Lung (tissue), 12 donors: ENCODE results near the gene ARHGEF28. TPM values are rescaled to one million over a fixed set of nuclear protein-coding genes. Genes with fewer than 3 reads are reported as not detected.
A peak's percentile ranks its signal among the peaks of the same experiment; 100 is the strongest.

Source experiments
- ATAC-seq: fragments of 200-7000 bp; cut with Tn5 transposase; one replicate; pipeline ENCODE4 v1.9.1; 2020; ENCODE audit warnings: moderate number of reproducible peaks; ENCODE audit not compliant: insufficient read depth, low FRiP score
- DNase-seq, 3 donors: peaks; one replicate each; pipeline ENCODE4 v3.0.0-alpha.2; 2013 to 2017
- H3K27ac ChIP-seq, 2 donors: one replicate each; pipeline ENCODE4 v1.5.1; 2013; ENCODE audit warnings: mild to moderate bottlenecking in 2 of 2, moderate library complexity in 2 of 2, control low read depth in 1 of 2, inconsistent platforms in 1 of 2, low read depth in 1 of 2, low read length in 1 of 2
- H3K27me3 ChIP-seq, 3 donors: one replicate each; pipeline ENCODE4 v1.5.1; 2013; ENCODE audit warnings: low read length in 2 of 3; ENCODE audit not compliant: control insufficient read depth in 3 of 3, insufficient read depth in 3 of 3
- H3K36me3 ChIP-seq, 4 donors: one replicate each; pipeline ENCODE4 v1.5.1; 2013; ENCODE audit warnings: low read length in 4 of 4, mild to moderate bottlenecking in 1 of 4, moderate library complexity in 1 of 4; ENCODE audit not compliant: control insufficient read depth in 4 of 4, insufficient read depth in 4 of 4
- H3K4me1 ChIP-seq, 5 donors: one replicate each; pipeline ENCODE4 v1.5.1; 2013; ENCODE audit warnings: low read length in 5 of 5, mild to moderate bottlenecking in 2 of 5, moderate library complexity in 1 of 5; ENCODE audit not compliant: control insufficient read depth in 5 of 5, insufficient read depth in 5 of 5
- H3K4me3 ChIP-seq: one replicate; pipeline ENCODE4 v1.5.1; 2013; ENCODE audit warnings: mild to moderate bottlenecking, control low read depth, moderate library complexity
- H3K9ac ChIP-seq, 2 donors: one replicate each; pipeline ENCODE4 v1.5.1; 2013; ENCODE audit warnings: low read length in 2 of 2, control low read depth in 1 of 2; ENCODE audit not compliant: insufficient read depth in 1 of 2
- H3K9me3 ChIP-seq, 4 donors: one replicate each; pipeline ENCODE4 v1.5.1; 2013; ENCODE audit warnings: low read length in 3 of 4, mild to moderate bottlenecking in 1 of 4, moderate library complexity in 1 of 4; ENCODE audit not compliant: control insufficient read depth in 4 of 4, insufficient read depth in 3 of 4
- CTCF ChIP-seq: IDR thresholded peaks from 2 replicates; pipeline ENCODE4 v1.5.1; 2012; ENCODE audit warnings: mild to moderate bottlenecking; ENCODE audit errors: control extremely low read depth, extremely low read depth
- WGBS, 2 donors: extraction: QIAGEN DNeasy Blood & Tissue Kit; methylation state at CpG; one replicate each; pipeline ENCODE4 v1.1.7; 2013; 5-methylcytosine and 5-hydroxymethylcytosine counted together
- polyA plus RNA-seq, 2 donors: library from polyadenylated mRNA; stranded (reverse); fragments of 200-250 nt; gene quantifications; one replicate each; pipeline ENCODE4 v1.2.1, GENCODE V29; 2013
- total RNA-seq, 2 donors: library from RNA; depleted of rRNA in 1 of 2; stranded (reverse); fragments of >200 nt in 1 of 2; gene quantifications; one replicate each; pipeline ENCODE4 v1.2.1, GENCODE V29; 2014 to 2021
- donor health status: control.
- donor health status: control.
- donor health status: Bipolar disorder and iron deficiency.
- donor health status: healthy.
- donor health status: DM: yes; HTN: yes; CAD: no.

Gene ARHGEF28
- total and polyA plus RNA-seq, 4 donors: 3.0 to 13.0 (median 10.0) TPM

- Histone ChIP-seq H3K36me3 (peaks cover 0 to 1% (median 0%) of the 10 kb centered on the region in 4 donors), H3K9me3 (no peaks in the 10 kb centered on the region), H3K4me1 (no peaks in the 10 kb centered on the region), H3K9ac (no peak overlapping the region), H3K27me3 (no peaks in the 10 kb centered on the region), H3K4me3 (no peak overlapping the region), H3K27ac (no peak overlapping the region)
- ATAC-seq: no peak
- no peak for DNase-seq
- 96 to 99% methylated on average over 2 of the region's 2 CpGs for WGBS, 2 donors
- no peak for TF ChIP-seq CTCF
Measured at GRCh38 chr5:73777192-73777591, 151.2 kb downstream of the ARHGEF28 start.

- ATAC-seq (no peak), DNase-seq (peak in 1 of 3 donors; percentile 40)
- H3K9me3 ChIP-seq: no peaks in the 10 kb centered on the region
- no peak overlapping the region for H3K4me3 ChIP-seq
- peaks cover 0 to 1% (median 0%) of the 10 kb centered on the region in 4 donors for H3K36me3 ChIP-seq
- no peak overlapping the region for H3K9ac ChIP-seq
- no peak overlapping the region for H3K27ac ChIP-seq
- 77 to 84% methylated on average over 11 of the region's 11 CpGs for WGBS, 2 donors
- H3K4me1 ChIP-seq: peaks cover 0 to 4% (median 0%) of the 10 kb centered on the region in 5 donors
- no peak for TF ChIP-seq CTCF
- no peaks in the 10 kb centered on the region for H3K27me3 ChIP-seq
Measured at GRCh38 chr5:73780302-73781080, 154.5 kb downstream of the ARHGEF28 start.

GRCh38 chr5:73781107-73781768, 155.2 kb downstream of the ARHGEF28 start:
- Histone ChIP-seq H3K4me3 (no peak overlapping the region), H3K27me3 (no peaks in the 10 kb centered on the region), H3K27ac (no peak overlapping the region), H3K4me1 (peaks cover 0 to 4% (median 0%) of the 10 kb centered on the region in 5 donors), H3K9ac (no peak overlapping the region), H3K9me3 (no peaks in the 10 kb centered on the region), H3K36me3 (peaks cover 0 to 1% (median 0%) of the 10 kb centered on the region in 4 donors)
- DNase-seq (no peak), ATAC-seq (no peak)
- no peak for TF ChIP-seq CTCF
- 67 to 82% methylated on average over 6 of the region's 6 CpGs for WGBS, 2 donors
